ENCODE results near the gene STEAP3. TPM values are rescaled to one million over a fixed set of nuclear protein-coding genes. Genes with fewer than 3 reads are reported as not detected.

The STEAP3 gene
- total RNA-seq, 4 donors from 2014 or later: 5.5 to 19.8 (median 8.1) TPM

DNA sequence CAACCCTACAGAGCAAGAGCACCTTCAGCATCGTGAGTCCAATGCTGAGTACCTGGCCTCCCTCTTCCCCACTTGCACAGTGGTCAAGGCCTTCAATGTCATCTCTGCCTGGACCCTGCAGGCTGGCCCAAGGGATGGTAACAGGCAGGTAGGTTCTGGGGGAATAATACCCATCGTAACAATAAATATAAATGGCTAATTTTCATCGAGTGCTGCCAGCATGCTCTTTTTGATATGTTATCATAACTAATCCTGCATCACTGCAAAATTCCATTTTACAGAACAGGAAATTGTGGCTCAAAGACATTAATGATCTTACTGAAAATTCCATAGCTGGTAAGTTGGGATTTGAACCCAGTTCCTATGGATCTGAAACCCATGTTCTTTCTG is 22.2 kb downstream of the STEAP3 start:
- 97 to 100% methylated on average over 3 of the region's 3 CpGs for WGBS, 2 donors
- TF ChIP-seq, protein P1, sequence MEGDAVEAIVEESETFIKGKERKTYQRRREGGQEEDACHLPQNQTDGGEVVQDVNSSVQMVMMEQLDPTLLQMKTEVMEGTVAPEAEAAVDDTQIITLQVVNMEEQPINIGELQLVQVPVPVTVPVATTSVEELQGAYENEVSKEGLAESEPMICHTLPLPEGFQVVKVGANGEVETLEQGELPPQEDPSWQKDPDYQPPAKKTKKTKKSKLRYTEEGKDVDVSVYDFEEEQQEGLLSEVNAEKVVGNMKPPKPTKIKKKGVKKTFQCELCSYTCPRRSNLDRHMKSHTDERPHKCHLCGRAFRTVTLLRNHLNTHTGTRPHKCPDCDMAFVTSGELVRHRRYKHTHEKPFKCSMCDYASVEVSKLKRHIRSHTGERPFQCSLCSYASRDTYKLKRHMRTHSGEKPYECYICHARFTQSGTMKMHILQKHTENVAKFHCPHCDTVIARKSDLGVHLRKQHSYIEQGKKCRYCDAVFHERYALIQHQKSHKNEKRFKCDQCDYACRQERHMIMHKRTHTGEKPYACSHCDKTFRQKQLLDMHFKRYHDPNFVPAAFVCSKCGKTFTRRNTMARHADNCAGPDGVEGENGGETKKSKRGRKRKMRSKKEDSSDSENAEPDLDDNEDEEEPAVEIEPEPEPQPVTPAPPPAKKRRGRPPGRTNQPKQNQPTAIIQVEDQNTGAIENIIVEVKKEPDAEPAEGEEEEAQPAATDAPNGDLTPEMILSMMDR (IDR thresholded peaks at IDR 0.05): no peak
- TF ChIP-seq POLR2A (IDR thresholded peaks at IDR 0.05): no peak
- no peak for TF ChIP-seq EP300 (IDR thresholded peaks at IDR 0.05)
- DNase-seq (ENCODE audit: low spot score in 2 of 2): no peak
- Histone ChIP-seq H3K27ac (no peak overlapping the region), H3K4me1 (no peaks in the 10 kb centered on the region), H3K9me3 (peaks cover 0 to 8% (median 0%) of the 10 kb centered on the region in 4 donors), H3K4me3 (no peak overlapping the region), H3K27me3 (no peaks in the 10 kb centered on the region), H3K36me3 (peaks cover 0 to 30% (median 0%) of the 10 kb centered on the region in 3 donors)

DNA sequence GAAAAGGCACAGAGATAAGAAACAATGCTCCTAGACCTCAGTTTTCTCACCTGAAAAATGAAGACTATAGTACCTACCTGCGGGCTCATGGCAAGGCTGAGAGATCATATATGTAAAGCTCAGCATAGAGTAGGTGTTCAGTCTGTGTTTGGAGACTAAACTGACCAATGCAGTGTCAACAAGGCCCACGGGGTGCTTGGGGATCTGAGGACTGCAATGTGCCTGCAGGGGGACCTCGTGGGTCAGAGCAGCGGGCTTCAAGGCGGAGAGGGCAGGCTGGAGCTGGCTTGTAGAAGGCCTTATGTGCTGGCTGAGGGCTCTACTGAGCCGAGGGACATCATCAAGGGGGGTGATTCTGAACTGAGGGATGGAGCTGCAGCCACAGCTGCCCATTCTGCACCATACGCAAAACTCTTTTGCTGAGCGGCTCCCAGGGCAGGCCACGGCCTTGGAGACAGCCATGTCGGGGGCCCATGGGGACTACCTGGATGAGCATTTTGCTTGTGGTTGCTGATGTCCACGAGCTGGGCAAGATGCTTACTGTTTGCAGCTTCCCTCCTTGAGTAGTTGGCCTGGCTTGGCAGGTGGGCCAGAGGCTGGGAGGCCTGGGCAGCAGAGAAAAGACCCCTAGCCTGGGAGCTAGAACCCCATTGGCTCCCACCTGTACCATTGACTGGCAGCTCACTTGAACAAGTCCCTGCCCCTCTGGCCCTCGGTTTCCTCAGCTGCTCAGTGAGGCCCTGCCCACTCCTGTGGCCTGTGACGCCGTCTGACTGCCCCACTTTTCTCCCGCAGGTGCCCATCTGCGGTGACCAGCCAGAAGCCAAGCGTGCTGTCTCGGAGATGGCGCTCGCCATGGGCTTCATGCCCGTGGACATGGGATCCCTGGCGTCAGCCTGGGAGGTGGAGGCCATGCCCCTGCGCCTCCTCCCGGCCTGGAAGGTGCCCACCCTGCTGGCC is 23.5 kb downstream of the STEAP3 start:
- no peaks in the 10 kb centered on the region for H3K4me1 ChIP-seq
- peaks cover 0 to 30% (median 0%) of the 10 kb centered on the region in 3 donors for H3K36me3 ChIP-seq
- no peak for DNase-seq (ENCODE audit: low spot score in 2 of 2)
- no peak overlapping the region for H3K27ac ChIP-seq
- TF ChIP-seq POLR2A (IDR thresholded peaks at IDR 0.05) (no peak), EP300 (IDR thresholded peaks at IDR 0.05) (no peak)
- TF ChIP-seq, protein P1 (IDR thresholded peaks at IDR 0.05): no peak
- peaks cover 0 to 8% (median 0%) of the 10 kb centered on the region in 4 donors for H3K9me3 ChIP-seq
- no peak overlapping the region for H3K4me3 ChIP-seq
- H3K27me3 ChIP-seq: no peaks in the 10 kb centered on the region
- 84 to 91% methylated on average over 15 to 24 of the region's 24 CpGs for WGBS, 2 donors

DNA sequence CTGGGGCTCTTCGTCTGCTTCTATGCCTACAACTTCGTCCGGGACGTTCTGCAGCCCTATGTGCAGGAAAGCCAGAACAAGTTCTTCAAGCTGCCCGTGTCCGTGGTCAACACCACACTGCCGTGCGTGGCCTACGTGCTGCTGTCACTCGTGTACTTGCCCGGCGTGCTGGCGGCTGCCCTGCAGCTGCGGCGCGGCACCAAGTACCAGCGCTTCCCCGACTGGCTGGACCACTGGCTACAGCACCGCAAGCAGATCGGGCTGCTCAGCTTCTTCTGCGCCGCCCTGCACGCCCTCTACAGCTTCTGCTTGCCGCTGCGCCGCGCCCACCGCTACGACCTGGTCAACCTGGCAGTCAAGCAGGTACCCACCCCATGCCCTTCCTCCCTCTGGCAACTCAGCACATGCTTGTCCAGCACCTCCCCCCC is 24.2 kb downstream of the STEAP3 start:
- WGBS, 2 donors: 96% methylated on average over 29 of the region's 29 CpGs
- no peaks in the 10 kb centered on the region for H3K4me1 ChIP-seq
- DNase-seq (ENCODE audit: low spot score in 2 of 2): no peak
- peaks cover 0 to 8% (median 0%) of the 10 kb centered on the region in 4 donors for H3K9me3 ChIP-seq
- TF ChIP-seq, protein P1 (IDR thresholded peaks at IDR 0.05): no peak
- TF ChIP-seq EP300 (IDR thresholded peaks at IDR 0.05) (no peak), POLR2A (IDR thresholded peaks at IDR 0.05) (no peak)
- no peak overlapping the region for H3K4me3 ChIP-seq
- no peak overlapping the region for H3K27ac ChIP-seq
- peaks cover 0 to 30% (median 0%) of the 10 kb centered on the region in 3 donors for H3K36me3 ChIP-seq
- no peaks in the 10 kb centered on the region for H3K27me3 ChIP-seq

DNA sequence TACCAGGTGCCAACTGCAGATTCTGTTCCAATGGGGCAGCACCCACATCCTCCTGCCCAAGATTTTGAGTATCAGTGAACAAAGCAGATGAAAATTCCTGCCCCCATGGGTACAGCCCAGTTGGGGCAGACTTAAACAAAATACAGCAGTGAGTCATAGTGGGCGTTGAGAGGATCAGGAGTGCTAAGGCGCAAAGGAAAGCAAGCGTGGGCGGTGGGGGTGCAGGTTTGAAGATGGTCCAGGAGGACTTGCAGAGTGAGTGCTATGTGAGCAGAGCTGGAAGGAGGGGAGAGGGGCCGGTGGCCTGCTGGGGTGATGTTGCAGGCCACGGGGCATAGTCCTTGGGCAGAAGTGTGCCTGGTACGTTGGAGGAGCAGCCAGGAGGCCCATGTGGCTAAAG is 24.7 kb downstream of the STEAP3 start:
- H3K4me3 ChIP-seq: no peak overlapping the region
- WGBS, 2 donors: 76 to 82% methylated on average over 7 of the region's 7 CpGs
- H3K4me1 ChIP-seq: no peaks in the 10 kb centered on the region
- TF ChIP-seq, protein P1 (IDR thresholded peaks at IDR 0.05): no peak
- TF ChIP-seq EP300 (IDR thresholded peaks at IDR 0.05): no peak
- no peak for TF ChIP-seq POLR2A (IDR thresholded peaks at IDR 0.05)
- DNase-seq (ENCODE audit: low spot score in 2 of 2): no peak
- peaks cover 0 to 8% (median 0%) of the 10 kb centered on the region in 4 donors for H3K9me3 ChIP-seq
- H3K36me3 ChIP-seq: peaks cover 0 to 30% (median 0%) of the 10 kb centered on the region in 3 donors
- no peaks in the 10 kb centered on the region for H3K27me3 ChIP-seq
- H3K27ac ChIP-seq: no peak overlapping the region

DNA sequence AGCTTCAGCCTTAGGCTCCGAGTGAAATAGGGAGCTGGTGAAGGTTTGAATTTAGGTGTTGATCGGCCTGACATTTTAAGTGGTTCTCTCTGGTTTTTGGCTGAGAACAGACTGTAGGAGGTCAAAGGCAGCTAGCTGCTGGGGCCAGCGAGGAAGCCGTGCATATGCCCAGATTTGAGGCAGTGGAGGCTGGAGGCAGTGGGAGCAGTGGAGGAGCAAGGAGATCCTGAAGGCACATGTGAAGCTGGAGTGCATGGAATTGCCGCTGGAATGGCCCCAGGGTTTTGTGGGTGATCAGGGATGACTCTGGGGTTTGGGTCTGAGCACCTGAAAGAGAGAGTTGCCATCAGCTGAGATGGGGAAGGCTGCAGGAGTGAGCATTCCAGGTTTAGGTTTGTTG is 25.1 kb downstream of the STEAP3 start:
- Histone ChIP-seq H3K27ac (no peak overlapping the region), H3K9me3 (peaks cover 0 to 8% (median 0%) of the 10 kb centered on the region in 4 donors), H3K36me3 (peaks cover 0 to 30% (median 0%) of the 10 kb centered on the region in 3 donors), H3K4me1 (no peaks in the 10 kb centered on the region), H3K4me3 (no peak overlapping the region), H3K27me3 (no peaks in the 10 kb centered on the region)
- WGBS, 2 donors: 87 to 94% methylated on average over 5 of the region's 5 CpGs
- DNase-seq (ENCODE audit: low spot score in 2 of 2): no peak
- no peak for TF ChIP-seq POLR2A (IDR thresholded peaks at IDR 0.05)
- TF ChIP-seq, protein P1 (IDR thresholded peaks at IDR 0.05): no peak
- TF ChIP-seq EP300 (IDR thresholded peaks at IDR 0.05): no peak
